Measurements from ENCODE around the gene GADD45G. TPM values are rescaled to one million over a fixed set of nuclear protein-coding genes. Genes with fewer than 3 reads are reported as not detected.

The GADD45G gene
- total and polyA plus RNA-seq, 7 donors: 5.7 to 37.8 (median 19.7) TPM

- peaks cover 0 to 18% (median 1%) of the 10 kb centered on the region in 4 donors for H3K4me1 ChIP-seq
- DNase-seq: no peak
- H3K36me3 ChIP-seq: no peaks in the 10 kb centered on the region
- no peaks in the 10 kb centered on the region for H3K9me3 ChIP-seq
- no peak overlapping the region for H3K4me3 ChIP-seq
- no peak overlapping the region for H3K27ac ChIP-seq
- intact Hi-C loops (cut with DNase I): no loop called here
- TF ChIP-seq, protein P1, sequence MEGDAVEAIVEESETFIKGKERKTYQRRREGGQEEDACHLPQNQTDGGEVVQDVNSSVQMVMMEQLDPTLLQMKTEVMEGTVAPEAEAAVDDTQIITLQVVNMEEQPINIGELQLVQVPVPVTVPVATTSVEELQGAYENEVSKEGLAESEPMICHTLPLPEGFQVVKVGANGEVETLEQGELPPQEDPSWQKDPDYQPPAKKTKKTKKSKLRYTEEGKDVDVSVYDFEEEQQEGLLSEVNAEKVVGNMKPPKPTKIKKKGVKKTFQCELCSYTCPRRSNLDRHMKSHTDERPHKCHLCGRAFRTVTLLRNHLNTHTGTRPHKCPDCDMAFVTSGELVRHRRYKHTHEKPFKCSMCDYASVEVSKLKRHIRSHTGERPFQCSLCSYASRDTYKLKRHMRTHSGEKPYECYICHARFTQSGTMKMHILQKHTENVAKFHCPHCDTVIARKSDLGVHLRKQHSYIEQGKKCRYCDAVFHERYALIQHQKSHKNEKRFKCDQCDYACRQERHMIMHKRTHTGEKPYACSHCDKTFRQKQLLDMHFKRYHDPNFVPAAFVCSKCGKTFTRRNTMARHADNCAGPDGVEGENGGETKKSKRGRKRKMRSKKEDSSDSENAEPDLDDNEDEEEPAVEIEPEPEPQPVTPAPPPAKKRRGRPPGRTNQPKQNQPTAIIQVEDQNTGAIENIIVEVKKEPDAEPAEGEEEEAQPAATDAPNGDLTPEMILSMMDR (IDR thresholded peaks at IDR 0.05): no peak
- no peak for TF ChIP-seq EP300 (IDR thresholded peaks at IDR 0.05)
- no peak for TF ChIP-seq POLR2AphosphoS5 (IDR thresholded peaks at IDR 0.05)
- WGBS, 2 donors: 95% methylated on average over 2 of the region's 2 CpGs
- no peaks in the 10 kb centered on the region for H3K27me3 ChIP-seq
Measured at GRCh38 chr9:89615661-89616060, 10.8 kb downstream of the GADD45G start.

GRCh38 chr9:89616411-89616810 lies 11.6 kb downstream of the GADD45G start:
- TF ChIP-seq POLR2A (IDR thresholded peaks at IDR 0.05) (no peak), POLR2AphosphoS5 (IDR thresholded peaks at IDR 0.05) (no peak), EP300 (IDR thresholded peaks at IDR 0.05) (no peak)
- TF ChIP-seq, protein P1 (IDR thresholded peaks at IDR 0.05): no peak
- no peak for DNase-seq
- Histone ChIP-seq H3K27ac (no peak overlapping the region), H3K9me3 (no peaks in the 10 kb centered on the region), H3K4me3 (no peak overlapping the region), H3K4me1 (peaks cover 0 to 26% (median 8%) of the 10 kb centered on the region in 4 donors), H3K36me3 (no peaks in the 10 kb centered on the region), H3K27me3 (no peaks in the 10 kb centered on the region)
- intact Hi-C loops (cut with DNase I): no loop called here
- 93 to 94% methylated on average over 9 of the region's 9 CpGs for WGBS, 2 donors

- peaks cover 0 to 41% (median 24%) of the 10 kb centered on the region in 4 donors for H3K4me1 ChIP-seq
- WGBS, 2 donors: 89 to 90% methylated on average over 2 of the region's 2 CpGs
- H3K4me3 ChIP-seq: no peak overlapping the region
- DNase-seq: no peak
- intact Hi-C loops (cut with DNase I): no loop called here
- no peaks in the 10 kb centered on the region for H3K9me3 ChIP-seq
- no peaks in the 10 kb centered on the region for H3K27me3 ChIP-seq
- TF ChIP-seq POLR2A (IDR thresholded peaks at IDR 0.05) (no peak), EP300 (IDR thresholded peaks at IDR 0.05) (no peak), POLR2AphosphoS5 (IDR thresholded peaks at IDR 0.05) (no peak)
- TF ChIP-seq, protein P1 (IDR thresholded peaks at IDR 0.05): no peak
- H3K27ac ChIP-seq: no peak overlapping the region
- no peaks in the 10 kb centered on the region for H3K36me3 ChIP-seq
Measured at GRCh38 chr9:89617978-89618377, 13.2 kb downstream of the GADD45G start.

DNA sequence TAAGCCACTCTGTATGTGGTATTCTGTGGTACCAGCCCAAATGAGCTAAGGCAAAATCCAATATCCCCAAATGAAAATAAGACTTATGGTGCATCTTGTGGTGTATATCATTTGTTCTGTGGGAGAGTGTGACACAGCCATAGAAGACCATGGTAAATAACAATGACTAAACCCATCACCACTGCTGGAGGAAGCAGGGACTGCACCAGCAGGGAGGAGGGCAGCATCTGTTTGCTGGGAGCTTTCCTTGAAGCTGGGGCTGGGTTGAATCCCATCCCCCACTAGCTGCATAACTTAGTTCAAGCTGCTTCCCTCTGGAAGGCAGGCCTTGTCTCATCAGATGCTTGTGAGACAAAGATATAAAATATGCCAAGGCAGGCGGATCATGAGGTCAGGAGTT lies 14.2 kb downstream of the GADD45G start:
- Histone ChIP-seq H3K9me3 (no peaks in the 10 kb centered on the region), H3K27ac (no peak overlapping the region), H3K4me3 (no peak overlapping the region), H3K27me3 (no peaks in the 10 kb centered on the region), H3K4me1 (peaks cover 0 to 52% (median 34%) of the 10 kb centered on the region in 4 donors), H3K36me3 (no peaks in the 10 kb centered on the region)
- 97 to 98% methylated on average over 1 of the region's 1 CpG for WGBS, 2 donors
- no peak for DNase-seq
- TF ChIP-seq, protein P1 (IDR thresholded peaks at IDR 0.05): no peak
- TF ChIP-seq POLR2AphosphoS5 (IDR thresholded peaks at IDR 0.05) (no peak), EP300 (IDR thresholded peaks at IDR 0.05) (no peak), POLR2A (IDR thresholded peaks at IDR 0.05) (no peak)
- intact Hi-C loops (cut with DNase I): no loop called here

Data from sigmoid colon (tissue), 7 donors.